Measurements from ENCODE around the gene PTPRCAP.

The PTPRCAP gene

GRCh38 chr11:67423466-67423865 is 14.0 kb downstream of the PTPRCAP start:
- no peak for DNase-seq

GRCh38 chr11:67422891-67423290 is 14.6 kb downstream of the PTPRCAP start:
- DNase-seq, result no peak

- no peak for DNase-seq
Measured at GRCh38 chr11:67421430-67422031, 16.0 kb downstream of the PTPRCAP start.

- peak; percentile 90 for DNase-seq
Measured at GRCh38 chr11:67420646-67421429, 16.6 kb downstream of the PTPRCAP start.

- DNase-seq, result no peak
Measured at GRCh38 chr11:67420147-67420645, 17.3 kb downstream of the PTPRCAP start.

GRCh38 chr11:67419325-67420049 is 18.0 kb downstream of the PTPRCAP start:
- no peak for DNase-seq

GRCh38 chr11:67418476-67419281 is 18.8 kb downstream of the PTPRCAP start:
- DNase-seq, result no peak

- no peak for DNase-seq
Measured at GRCh38 chr11:67417425-67417824, 20.1 kb downstream of the PTPRCAP start.

- DNase-seq, result peak; percentile 91
Measured at GRCh38 chr11:67416416-67417335, 20.8 kb downstream of the PTPRCAP start.

GRCh38 chr11:67415501-67416304 is 21.8 kb downstream of the PTPRCAP start, which contains the start of gene CARNS1:
TSS of gene CARNS1 (plus strand) at chr11:67415678. CDS start at chr11:67416200, 522 bp downstream.
- no peak for DNase-seq

- no peak for DNase-seq
Measured at GRCh38 chr11:67413266-67413849, 24.1 kb downstream of the PTPRCAP start.

GRCh38 chr11:67412495-67413179 is 24.8 kb downstream of the PTPRCAP start:
- DNase-seq, result no peak

GRCh38 chr11:67411785-67412152 is 25.7 kb downstream of the PTPRCAP start:
- DNase-seq, result no peak

- no peak for DNase-seq
Measured at GRCh38 chr11:67410984-67411784, 26.3 kb downstream of the PTPRCAP start.

GRCh38 chr11:67410369-67410831 is 27.1 kb downstream of the PTPRCAP start:
- no peak for DNase-seq

GRCh38 chr11:67409781-67410368 is 27.6 kb downstream of the PTPRCAP start:
- peak; percentile 56 for DNase-seq

- DNase-seq, result no peak
Measured at GRCh38 chr11:67409261-67409666, 28.2 kb downstream of the PTPRCAP start.
